Hepatocyte (in vitro differentiated cells): ENCODE results near the gene SLC30A4. TPM values are rescaled to one million over a fixed set of nuclear protein-coding genes. Genes with fewer than 3 reads are reported as not detected.

Experiments
- DNase-seq: peaks from one replicate; pipeline ENCODE4 v3.0.0-alpha.2; 2016; ENCODE audit warnings: low spot score
- H2AFZ ChIP-seq: fragments of 200-600 bp; sonication (generic); 2 replicates; pipeline ENCODE4 v1.6.0; 2016; ENCODE audit warnings: antibody characterized with exemption, mild to moderate bottlenecking
- H3K27ac ChIP-seq: fragments of 200-600 bp; sonication (generic); 2 replicates; pipeline ENCODE4 v1.5.1; 2016; ENCODE audit warnings: mild to moderate bottlenecking
- H3K27me3 ChIP-seq: fragments of 200-600 bp; sonication (generic); 2 replicates; pipeline ENCODE4 v1.6.1; 2016
- H3K36me3 ChIP-seq: fragments of 200-600 bp; sonication (generic); replicated peaks from 2 replicates; pipeline ENCODE4 v1.5.1; 2016; ENCODE audit warnings: low read depth; ENCODE audit not compliant: insufficient read depth
- H3K4me1 ChIP-seq: fragments of 200-600 bp; sonication (generic); 2 replicates; pipeline ENCODE4 v1.5.1; 2016; ENCODE audit warnings: mild to moderate bottlenecking, moderate library complexity; ENCODE audit not compliant: insufficient read depth
- H3K4me2 ChIP-seq: fragments of 200-600 bp; sonication (generic); 2 replicates; pipeline ENCODE4 v1.6.0; 2016
- H3K4me3 ChIP-seq: fragments of 200-600 bp; sonication (generic); 2 replicates; pipeline ENCODE4 v1.5.1; 2016; ENCODE audit warnings: mild to moderate bottlenecking
- H3K79me2 ChIP-seq: fragments of 200-600 bp; sonication (generic); 2 replicates; pipeline ENCODE4 v1.6.0; 2017; ENCODE audit warnings: mild to moderate bottlenecking
- H3K9me2 ChIP-seq: fragments of 200-600 bp; sonication (generic); replicated peaks from 2 replicates; pipeline ENCODE4 v1.6.0; 2017; ENCODE audit warnings: mild to moderate bottlenecking; ENCODE audit not compliant: insufficient read depth
- H3K9me3 ChIP-seq: fragments of 200-600 bp; sonication (generic); 2 replicates; pipeline ENCODE4 v1.5.1; 2016; ENCODE audit warnings: low read depth, mild to moderate bottlenecking
- H4K20me1 ChIP-seq: fragments of 200-600 bp; sonication (generic); 2 replicates; pipeline ENCODE4 v1.6.0; 2016; ENCODE audit warnings: mild to moderate bottlenecking; ENCODE audit not compliant: insufficient read depth, poor library complexity, severe bottlenecking
- CTCF ChIP-seq: fragments of 200-600 bp; sonication (generic); IDR thresholded peaks from 2 replicates; pipeline ENCODE4 v1.5.1; 2016; ENCODE audit warnings: antibody characterized with exemption, mild to moderate bottlenecking; ENCODE audit not compliant: poor library complexity
- EZH2 ChIP-seq: fragments of 200-600 bp; sonication (generic); IDR thresholded peaks from 2 replicates; pipeline ENCODE4 v1.6.1; 2016; ENCODE audit warnings: antibody characterized with exemption, mild to moderate bottlenecking, borderline replicate concordance
- EZH2phosphoT487 ChIP-seq: fragments of 200-600 bp; sonication (generic); IDR thresholded peaks from one replicate; pipeline ENCODE4 v1.6.1; 2018; ENCODE audit warnings: antibody characterized with exemption, mild to moderate bottlenecking, low read depth, moderate library complexity; ENCODE audit not compliant: unreplicated experiment, severe bottlenecking
- WGBS: methylation state at CpG from one replicate; pipeline ENCODE4 v1.1.6; 2016; ENCODE audit warnings: low lambda C conversion rate; ENCODE audit errors: missing lambda C conversion rate; 5-methylcytosine and 5-hydroxymethylcytosine counted together
- polyA plus RNA-seq: library from polyadenylated mRNA; unstranded; fragments of >200 nt; fragmentation: Nextera tagmentation; extraction: Ambion mirVana; gene quantifications from 2 replicates; pipeline ENCODE4 v1.2.1, GENCODE V29; 2016
- total RNA-seq: library from RNA; depleted of rRNA; stranded (reverse); fragments of >200 nt; gene quantifications from 2 replicates; pipeline ENCODE4 v1.2.3, GENCODE V29; 2014

SLC30A4 gene
- total and polyA plus RNA-seq, 2 experiments from 2014 or later, result 2.9 to 4.1 TPM

- no peak for DNase-seq
- no peak for TF ChIP-seq EZH2
- no peak for TF ChIP-seq CTCF
- no peak for TF ChIP-seq EZH2phosphoT487
- Histone ChIP-seq H3K4me2 (no peak overlapping the region), H3K9me3 (no peaks in the 10 kb centered on the region), H3K27ac (no peak overlapping the region), H4K20me1 (no peaks in the 10 kb centered on the region), H3K27me3 (no peaks in the 10 kb centered on the region), H3K79me2 (no peaks in the 10 kb centered on the region), H2AFZ (no peak overlapping the region), H3K4me1 (no peaks in the 10 kb centered on the region), H3K36me3 (no peaks in the 10 kb centered on the region), H3K4me3 (no peak overlapping the region), H3K9me2 (no peaks in the 10 kb centered on the region)
- WGBS, result 83% methylated on average over 4 of the region's 4 CpGs
Measured at GRCh38 chr15:45499426-45499825, 23.1 kb downstream of the SLC30A4 start.

- no peaks in the 10 kb centered on the region for H3K4me1 ChIP-seq
- no peaks in the 10 kb centered on the region for H4K20me1 ChIP-seq
- no peak overlapping the region for H3K4me2 ChIP-seq
- H3K27ac ChIP-seq, result no peak overlapping the region
- TF ChIP-seq EZH2phosphoT487 (no peak), EZH2 (no peak), CTCF (no peak)
- no peak overlapping the region for H3K4me3 ChIP-seq
- no peaks in the 10 kb centered on the region for H3K79me2 ChIP-seq
- no peaks in the 10 kb centered on the region for H3K27me3 ChIP-seq
- no peak for DNase-seq
- no peaks in the 10 kb centered on the region for H3K36me3 ChIP-seq
- H2AFZ ChIP-seq, result no peak overlapping the region
- H3K9me3 ChIP-seq, result no peaks in the 10 kb centered on the region
- WGBS, result 96% methylated on average over 1 of the region's 1 CpG
- H3K9me2 ChIP-seq, result no peaks in the 10 kb centered on the region
Measured at GRCh38 chr15:45498701-45499100, 23.9 kb downstream of the SLC30A4 start.

GRCh38 chr15:45497261-45497660 lies 25.3 kb downstream of the SLC30A4 start:
- DNase-seq, result no peak
- Histone ChIP-seq H3K27ac (no peak overlapping the region), H3K4me2 (no peak overlapping the region), H3K9me3 (no peaks in the 10 kb centered on the region), H4K20me1 (no peaks in the 10 kb centered on the region), H3K36me3 (no peaks in the 10 kb centered on the region), H3K9me2 (no peaks in the 10 kb centered on the region), H2AFZ (no peak overlapping the region), H3K4me1 (no peaks in the 10 kb centered on the region), H3K79me2 (no peaks in the 10 kb centered on the region), H3K27me3 (no peaks in the 10 kb centered on the region), H3K4me3 (no peak overlapping the region)
- 87% methylated on average over 3 of the region's 3 CpGs for WGBS
- TF ChIP-seq EZH2, result no peak
- TF ChIP-seq CTCF, result no peak
- no peak for TF ChIP-seq EZH2phosphoT487

- H3K9me2 ChIP-seq, result no peaks in the 10 kb centered on the region
- H4K20me1 ChIP-seq, result no peaks in the 10 kb centered on the region
- H3K27ac ChIP-seq, result no peak overlapping the region
- WGBS, result 93% methylated on average over 2 of the region's 2 CpGs
- no peak for DNase-seq
- no peaks in the 10 kb centered on the region for H3K4me1 ChIP-seq
- no peaks in the 10 kb centered on the region for H3K9me3 ChIP-seq
- no peak overlapping the region for H2AFZ ChIP-seq
- H3K27me3 ChIP-seq, result no peaks in the 10 kb centered on the region
- H3K4me2 ChIP-seq, result no peak overlapping the region
- TF ChIP-seq CTCF (no peak), EZH2phosphoT487 (no peak), EZH2 (no peak)
- no peaks in the 10 kb centered on the region for H3K79me2 ChIP-seq
- H3K36me3 ChIP-seq, result no peaks in the 10 kb centered on the region
- no peak overlapping the region for H3K4me3 ChIP-seq
Measured at GRCh38 chr15:45496658-45497057, 25.9 kb downstream of the SLC30A4 start.
